Right lobe of liver (tissue), 4 donors: ENCODE results near the gene SLC35A5.

Source experiments
- POLR2A ChIP-seq: fragments of 450-650 bp; IDR thresholded peaks from one replicate; pipeline ENCODE4 v1.6.1; 2017; ENCODE audit warnings: antibody characterized with exemption, mild to moderate bottlenecking
- TF ChIP-seq, protein P1 (sequence below), 4 donors: fragments of 200-600 bp in 3 of 4; fragments of 450-650 bp in 1 of 4; IDR thresholded peaks; one replicate each; pipeline versions ENCODE4 v1.5.1 to v1.8.0; 2016 to 2022; ENCODE audit warnings: antibody characterized with exemption in 4 of 4, mild to moderate bottlenecking in 2 of 4
- donor health status: DM: no; HTN: no; CAD: no.
- donor health status: DM: no; HTN: no; CAD: no.
- donor health status: DM: no; HTN: yes; CAD: no.

DNA sequence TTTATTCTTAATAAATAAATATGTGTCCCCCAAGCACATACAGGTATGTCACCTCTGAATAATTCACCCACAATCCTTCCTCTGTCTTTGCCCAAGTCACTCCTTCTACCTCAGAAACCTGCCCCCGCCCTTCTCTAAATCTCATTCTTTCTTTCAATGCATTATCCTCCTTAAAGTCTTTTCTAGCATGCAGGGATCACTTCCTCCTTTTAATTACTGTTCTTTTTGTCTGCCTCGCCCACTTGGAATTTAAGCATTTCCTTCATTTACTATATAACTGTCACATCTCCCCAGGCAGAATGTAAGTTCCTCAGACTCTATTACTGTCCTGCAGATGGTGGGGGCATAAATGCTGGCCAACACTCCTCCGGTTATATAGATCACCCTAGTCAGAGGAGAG, 71.3 kb downstream of the SLC35A5 start:
- TF ChIP-seq, protein P1, sequence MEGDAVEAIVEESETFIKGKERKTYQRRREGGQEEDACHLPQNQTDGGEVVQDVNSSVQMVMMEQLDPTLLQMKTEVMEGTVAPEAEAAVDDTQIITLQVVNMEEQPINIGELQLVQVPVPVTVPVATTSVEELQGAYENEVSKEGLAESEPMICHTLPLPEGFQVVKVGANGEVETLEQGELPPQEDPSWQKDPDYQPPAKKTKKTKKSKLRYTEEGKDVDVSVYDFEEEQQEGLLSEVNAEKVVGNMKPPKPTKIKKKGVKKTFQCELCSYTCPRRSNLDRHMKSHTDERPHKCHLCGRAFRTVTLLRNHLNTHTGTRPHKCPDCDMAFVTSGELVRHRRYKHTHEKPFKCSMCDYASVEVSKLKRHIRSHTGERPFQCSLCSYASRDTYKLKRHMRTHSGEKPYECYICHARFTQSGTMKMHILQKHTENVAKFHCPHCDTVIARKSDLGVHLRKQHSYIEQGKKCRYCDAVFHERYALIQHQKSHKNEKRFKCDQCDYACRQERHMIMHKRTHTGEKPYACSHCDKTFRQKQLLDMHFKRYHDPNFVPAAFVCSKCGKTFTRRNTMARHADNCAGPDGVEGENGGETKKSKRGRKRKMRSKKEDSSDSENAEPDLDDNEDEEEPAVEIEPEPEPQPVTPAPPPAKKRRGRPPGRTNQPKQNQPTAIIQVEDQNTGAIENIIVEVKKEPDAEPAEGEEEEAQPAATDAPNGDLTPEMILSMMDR (IDR thresholded peaks at IDR 0.05) = no peak
- TF ChIP-seq POLR2A = no peak
